ENCODE results near the gene PXDN.

The PXDN gene

GRCh38 chr2:1770566-1771380 lies 26.5 kb upstream of the PXDN start:
- H3K4me1 ChIP-seq (ENCODE audit: insufficient read depth, low read length): no peaks in the 10 kb centered on the region
- no peaks in the 10 kb centered on the region for H3K79me2 ChIP-seq (ENCODE audit: insufficient read depth, low read length)
- H3K4me3 ChIP-seq (ENCODE audit: low read depth in 1 of 2, low read length in 2 of 2): no peak overlapping the region
- peaks cover 7% of the 10 kb centered on the region for H3K27me3 ChIP-seq (ENCODE audit: insufficient read depth, low read length, poor library complexity)
- ATAC-seq (ENCODE audit: insufficient read depth, low read depth): no peak
- H3K36me3 ChIP-seq (ENCODE audit: insufficient read depth, low read length): no peaks in the 10 kb centered on the region
- no peaks in the 10 kb centered on the region for H3K9me3 ChIP-seq (ENCODE audit: insufficient read depth, low read length, severe bottlenecking)
- H4K20me1 ChIP-seq (ENCODE audit: insufficient read depth, low read length): no peaks in the 10 kb centered on the region; the same call in 1 of the 2 replicates
- no peak overlapping the region for H3K4me2 ChIP-seq (ENCODE audit: insufficient read depth, low read length)
- no peak for DNase-seq
- H2AFZ ChIP-seq (ENCODE audit: low read depth, low read length): no peak overlapping the region
- no peak overlapping the region for H3K9ac ChIP-seq (ENCODE audit: low read depth, low read length)
- no peak overlapping the region for H3K27ac ChIP-seq (ENCODE audit: low read length)
- TF ChIP-seq CTCF (IDR thresholded peaks at IDR 0.05; ENCODE audit: borderline replicate concordance, extremely low read depth, low read length, poor library complexity, severe bottlenecking) (no peak), EZH2 (IDR thresholded peaks at IDR 0.05; ENCODE audit: borderline replicate concordance, low read depth, low read length, severe bottlenecking) (no peak)

GRCh38 chr2:1769703-1770422 lies 25.5 kb upstream of the PXDN start:
- H3K4me1 ChIP-seq (ENCODE audit: insufficient read depth, low read length): no peaks in the 10 kb centered on the region
- H3K9ac ChIP-seq (ENCODE audit: low read depth, low read length): no peak overlapping the region
- H3K9me3 ChIP-seq (ENCODE audit: insufficient read depth, low read length, severe bottlenecking): no peaks in the 10 kb centered on the region
- DNase-seq: peak; percentile 56
- no peak overlapping the region for H3K4me3 ChIP-seq (ENCODE audit: low read depth in 1 of 2, low read length in 2 of 2)
- no peak overlapping the region for H3K27ac ChIP-seq (ENCODE audit: low read length)
- H4K20me1 ChIP-seq (ENCODE audit: insufficient read depth, low read length): no peaks in the 10 kb centered on the region; the same call in 1 of the 2 replicates
- no peaks in the 10 kb centered on the region for H3K79me2 ChIP-seq (ENCODE audit: insufficient read depth, low read length)
- peaks cover 4% of the 10 kb centered on the region for H3K27me3 ChIP-seq (ENCODE audit: insufficient read depth, low read length, poor library complexity)
- H3K4me2 ChIP-seq (ENCODE audit: insufficient read depth, low read length): no peak overlapping the region
- TF ChIP-seq EZH2 (IDR thresholded peaks at IDR 0.05; ENCODE audit: borderline replicate concordance, low read depth, low read length, severe bottlenecking) (no peak), CTCF (IDR thresholded peaks at IDR 0.05; ENCODE audit: borderline replicate concordance, extremely low read depth, low read length, poor library complexity, severe bottlenecking) (peak; percentile 86)
- ATAC-seq (ENCODE audit: insufficient read depth, low read depth): peak; percentile 72
- H3K36me3 ChIP-seq (ENCODE audit: insufficient read depth, low read length): no peaks in the 10 kb centered on the region
- no peak overlapping the region for H2AFZ ChIP-seq (ENCODE audit: low read depth, low read length)

- ATAC-seq (ENCODE audit: insufficient read depth, low read depth) (no peak), DNase-seq (no peak)
- Histone ChIP-seq H3K27ac (ENCODE audit: low read length) (no peak overlapping the region), H3K27me3 (ENCODE audit: insufficient read depth, low read length, poor library complexity) (no peaks in the 10 kb centered on the region), H3K4me2 (ENCODE audit: insufficient read depth, low read length) (no peak overlapping the region), H3K36me3 (ENCODE audit: insufficient read depth, low read length) (no peaks in the 10 kb centered on the region), H3K4me1 (ENCODE audit: insufficient read depth, low read length) (no peaks in the 10 kb centered on the region), H2AFZ (ENCODE audit: low read depth, low read length) (no peak overlapping the region), H4K20me1 (ENCODE audit: insufficient read depth, low read length) (no peaks in the 10 kb centered on the region; the same call in 1 of the 2 replicates), H3K4me3 (ENCODE audit: low read depth in 1 of 2, low read length in 2 of 2) (no peak overlapping the region), H3K9me3 (ENCODE audit: insufficient read depth, low read length, severe bottlenecking) (no peaks in the 10 kb centered on the region), H3K9ac (ENCODE audit: low read depth, low read length) (no peak overlapping the region), H3K79me2 (ENCODE audit: insufficient read depth, low read length) (no peaks in the 10 kb centered on the region)
- TF ChIP-seq CTCF (IDR thresholded peaks at IDR 0.05; ENCODE audit: borderline replicate concordance, extremely low read depth, low read length, poor library complexity, severe bottlenecking) (no peak), EZH2 (IDR thresholded peaks at IDR 0.05; ENCODE audit: borderline replicate concordance, low read depth, low read length, severe bottlenecking) (no peak)
Observed at GRCh38 chr2:1767939-1768691, 23.8 kb upstream of the PXDN start.
